Right atrium auricular region (tissue), 2 donors: ENCODE data around the gene DNAJC15. TPM values are rescaled to one million over a fixed set of nuclear protein-coding genes. Genes with fewer than 3 reads are reported as not detected.

ENCODE experiments used
- DNase-seq: peaks from one replicate; pipeline ENCODE4 v3.0.0-alpha.2; 2019; ENCODE audit warnings: low spot score
- H3K27ac ChIP-seq, 2 donors: fragments of 200-600 bp; sonication (generic); 1 replicate in 1 of 2; 2 replicates in 1 of 2; pipeline ENCODE4 v1.5.1; 2016 to 2019
- H3K27me3 ChIP-seq, 2 donors: fragments of 200-600 bp; sonication (generic); one replicate each; pipeline versions ENCODE4 v1.5.1 to v1.6.0; 2017 to 2019
- H3K36me3 ChIP-seq: fragments of 200-600 bp; sonication (generic); one replicate; pipeline ENCODE4 v1.5.1; 2016
- H3K4me1 ChIP-seq, 2 donors: fragments of 200-600 bp; sonication (generic); one replicate each; pipeline versions ENCODE4 v1.5.1 to v1.6.0; 2017 to 2019
- H3K4me3 ChIP-seq, 2 donors: fragments of 200-600 bp; sonication (generic); 1 replicate in 1 of 2; 2 replicates in 1 of 2; pipeline ENCODE4 v1.5.1; 2017 to 2019; ENCODE audit warnings: mild to moderate bottlenecking in 1 of 2, moderate library complexity in 1 of 2
- H3K9me3 ChIP-seq, 2 donors: fragments of 200-600 bp; sonication (generic); one replicate each; pipeline ENCODE4 v1.5.1; 2019
- CTCF ChIP-seq, 2 donors: fragments of 200-600 bp; sonication (generic); IDR thresholded peaks; one replicate each; pipeline ENCODE4 v1.5.1; 2019; ENCODE audit warnings: antibody characterized with exemption in 2 of 2
- total RNA-seq, 2 donors: library from RNA; depleted of rRNA; stranded (reverse); fragments of >200 nt; gene quantifications; one replicate each; pipeline ENCODE4 v1.1.0, GENCODE V29; 2016

Gene DNAJC15
- total RNA-seq, 2 donors from 2014 or later, result 10.8 to 14.0 TPM

GRCh38 chr13:43077461-43077860 lies 54.1 kb downstream of the DNAJC15 start:
- no peaks in the 10 kb centered on the region for H3K9me3 ChIP-seq
- no peaks in the 10 kb centered on the region for H3K27me3 ChIP-seq
- no peaks in the 10 kb centered on the region for H3K36me3 ChIP-seq
- H3K4me3 ChIP-seq, result no peak overlapping the region
- H3K4me1 ChIP-seq, result peaks cover 0 to 18% of the 10 kb centered on the region in 2 donors
- TF ChIP-seq CTCF (IDR thresholded peaks at IDR 0.05), result no peak
- H3K27ac ChIP-seq, result no peak overlapping the region
- DNase-seq, result no peak

GRCh38 chr13:43077906-43078305 lies 54.5 kb downstream of the DNAJC15 start:
- no peak overlapping the region for H3K4me3 ChIP-seq
- no peaks in the 10 kb centered on the region for H3K9me3 ChIP-seq
- no peak overlapping the region for H3K27ac ChIP-seq
- TF ChIP-seq CTCF (IDR thresholded peaks at IDR 0.05), result no peak
- peaks cover 0 to 18% of the 10 kb centered on the region in 2 donors for H3K4me1 ChIP-seq
- DNase-seq, result no peak
- no peaks in the 10 kb centered on the region for H3K36me3 ChIP-seq
- H3K27me3 ChIP-seq, result no peaks in the 10 kb centered on the region

GRCh38 chr13:43078399-43078798 lies 55.0 kb downstream of the DNAJC15 start:
- H3K27ac ChIP-seq, result no peak overlapping the region
- no peaks in the 10 kb centered on the region for H3K27me3 ChIP-seq
- no peak for DNase-seq
- H3K36me3 ChIP-seq, result no peaks in the 10 kb centered on the region
- peaks cover 0 to 18% of the 10 kb centered on the region in 2 donors for H3K4me1 ChIP-seq
- H3K4me3 ChIP-seq, result no peak overlapping the region
- no peak for TF ChIP-seq CTCF (IDR thresholded peaks at IDR 0.05)
- H3K9me3 ChIP-seq, result no peaks in the 10 kb centered on the region

GRCh38 chr13:43079392-43079931 lies 56.1 kb downstream of the DNAJC15 start:
- Histone ChIP-seq H3K27me3 (no peaks in the 10 kb centered on the region), H3K36me3 (no peaks in the 10 kb centered on the region), H3K4me1 (peaks cover 0 to 18% of the 10 kb centered on the region in 2 donors), H3K4me3 (no peak overlapping the region), H3K9me3 (no peaks in the 10 kb centered on the region), H3K27ac (no peak overlapping the region)
- TF ChIP-seq CTCF (IDR thresholded peaks at IDR 0.05), result no peak
- DNase-seq, result no peak

GRCh38 chr13:43080199-43080598 lies 56.8 kb downstream of the DNAJC15 start:
- Histone ChIP-seq H3K4me3 (no peak overlapping the region), H3K4me1 (peaks cover 0 to 18% of the 10 kb centered on the region in 2 donors), H3K9me3 (no peaks in the 10 kb centered on the region), H3K36me3 (no peaks in the 10 kb centered on the region), H3K27me3 (no peaks in the 10 kb centered on the region), H3K27ac (no peak overlapping the region)
- DNase-seq, result no peak
- TF ChIP-seq CTCF (IDR thresholded peaks at IDR 0.05), result no peak

GRCh38 chr13:43081866-43082265 lies 58.5 kb downstream of the DNAJC15 start:
- no peak overlapping the region for H3K27ac ChIP-seq

More at GRCh38 chr13:43081866-43082265, 58.5 kb downstream of the DNAJC15 start:
- Histone ChIP-seq H3K4me1 (peaks cover 0 to 18% of the 10 kb centered on the region in 2 donors), H3K27me3 (no peaks in the 10 kb centered on the region), H3K4me3 (no peak overlapping the region), H3K9me3 (no peaks in the 10 kb centered on the region), H3K36me3 (no peaks in the 10 kb centered on the region)
- no peak for TF ChIP-seq CTCF (IDR thresholded peaks at IDR 0.05)
- no peak for DNase-seq
